Endometrium (tissue), 2 donors: ENCODE measurements around the gene SOX8.

Source experiments
- FAIRE-seq: peaks from 2 replicates; lab custom pipeline; 2012; peaks lifted over from hg19 to GRCh38; lab: Jason Lieb, UNC
- donor health status: control.
- donor health status: control.

Gene SOX8

GRCh38 chr16:974001-974601, 7.5 kb upstream of the SOX8 start:
- FAIRE-seq = no peak

GRCh38 chr16:974611-975261, 6.8 kb upstream of the SOX8 start:
- no peak for FAIRE-seq

- FAIRE-seq = no peak
Observed at GRCh38 chr16:975291-975690, 6.3 kb upstream of the SOX8 start.

- no peak for FAIRE-seq
Observed at GRCh38 chr16:976389-976931, 5.1 kb upstream of the SOX8 start.

GRCh38 chr16:977081-977701, 4.4 kb upstream of the SOX8 start:
- no peak for FAIRE-seq

- FAIRE-seq = no peak
Observed at GRCh38 chr16:977896-978295, 3.7 kb upstream of the SOX8 start.

GRCh38 chr16:978403-978802, 3.2 kb upstream of the SOX8 start:
- no peak for FAIRE-seq

GRCh38 chr16:979147-979546, 2.4 kb upstream of the SOX8 start:
- FAIRE-seq = no peak

GRCh38 chr16:979859-980594, 1.5 kb upstream of the SOX8 start:
- FAIRE-seq = no peak

- FAIRE-seq = no peak
Observed at GRCh38 chr16:980595-980854, 1.0 kb upstream of the SOX8 start.

GRCh38 chr16:982145-983043, 824 bp downstream of the SOX8 start:
- no peak for FAIRE-seq

GRCh38 chr16:983044-984030, 1.8 kb downstream of the SOX8 start:
- FAIRE-seq = no peak

- no peak for FAIRE-seq
Observed at GRCh38 chr16:984121-984694, 2.6 kb downstream of the SOX8 start.

- FAIRE-seq = no peak
Observed at GRCh38 chr16:984736-985636, 3.4 kb downstream of the SOX8 start.

GRCh38 chr16:985646-986400, 4.3 kb downstream of the SOX8 start:
- no peak for FAIRE-seq

GRCh38 chr16:986411-986810, 4.8 kb downstream of the SOX8 start:
- no peak for FAIRE-seq

GRCh38 chr16:986925-987582, 5.5 kb downstream of the SOX8 start:
- no peak for FAIRE-seq

- no peak for FAIRE-seq
Observed at GRCh38 chr16:987906-988305, 6.3 kb downstream of the SOX8 start.
